AG10803 (cell line): ENCODE data around the gene MAGED1.

Source experiments
- DNase-seq: peaks from one replicate; pipeline ENCODE4 v3.0.0; 2010; ENCODE audit warnings: low read depth
- H3K4me3 ChIP-seq: 2 replicates; pipeline ENCODE4 v1.5.1; 2011; ENCODE audit warnings: mild to moderate bottlenecking, low read length, control low read depth
- TF ChIP-seq, protein P1 (sequence below): conservative IDR thresholded peaks from 2 replicates; pipeline ENCODE4 v1.5.1; 2011; ENCODE audit warnings: mild to moderate bottlenecking, low read length, control low read depth, inconsistent platforms

MAGED1 gene, protein sequence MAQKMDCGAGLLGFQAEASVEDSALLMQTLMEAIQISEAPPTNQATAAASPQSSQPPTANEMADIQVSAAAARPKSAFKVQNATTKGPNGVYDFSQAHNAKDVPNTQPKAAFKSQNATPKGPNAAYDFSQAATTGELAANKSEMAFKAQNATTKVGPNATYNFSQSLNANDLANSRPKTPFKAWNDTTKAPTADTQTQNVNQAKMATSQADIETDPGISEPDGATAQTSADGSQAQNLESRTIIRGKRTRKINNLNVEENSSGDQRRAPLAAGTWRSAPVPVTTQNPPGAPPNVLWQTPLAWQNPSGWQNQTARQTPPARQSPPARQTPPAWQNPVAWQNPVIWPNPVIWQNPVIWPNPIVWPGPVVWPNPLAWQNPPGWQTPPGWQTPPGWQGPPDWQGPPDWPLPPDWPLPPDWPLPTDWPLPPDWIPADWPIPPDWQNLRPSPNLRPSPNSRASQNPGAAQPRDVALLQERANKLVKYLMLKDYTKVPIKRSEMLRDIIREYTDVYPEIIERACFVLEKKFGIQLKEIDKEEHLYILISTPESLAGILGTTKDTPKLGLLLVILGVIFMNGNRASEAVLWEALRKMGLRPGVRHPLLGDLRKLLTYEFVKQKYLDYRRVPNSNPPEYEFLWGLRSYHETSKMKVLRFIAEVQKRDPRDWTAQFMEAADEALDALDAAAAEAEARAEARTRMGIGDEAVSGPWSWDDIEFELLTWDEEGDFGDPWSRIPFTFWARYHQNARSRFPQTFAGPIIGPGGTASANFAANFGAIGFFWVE

GRCh38 chrX:51892921-51893745 is at the start of gene MAGED1:
Gene MAGED1, plus strand, starts transcription at chrX:51893623. Its CDS starts 682 bp downstream, at chrX:51894305.
- H3K4me3 ChIP-seq, result peak within 1 kb of the TSS; percentile 82
- peak; percentile 91 for DNase-seq
- TF ChIP-seq, protein P1, sequence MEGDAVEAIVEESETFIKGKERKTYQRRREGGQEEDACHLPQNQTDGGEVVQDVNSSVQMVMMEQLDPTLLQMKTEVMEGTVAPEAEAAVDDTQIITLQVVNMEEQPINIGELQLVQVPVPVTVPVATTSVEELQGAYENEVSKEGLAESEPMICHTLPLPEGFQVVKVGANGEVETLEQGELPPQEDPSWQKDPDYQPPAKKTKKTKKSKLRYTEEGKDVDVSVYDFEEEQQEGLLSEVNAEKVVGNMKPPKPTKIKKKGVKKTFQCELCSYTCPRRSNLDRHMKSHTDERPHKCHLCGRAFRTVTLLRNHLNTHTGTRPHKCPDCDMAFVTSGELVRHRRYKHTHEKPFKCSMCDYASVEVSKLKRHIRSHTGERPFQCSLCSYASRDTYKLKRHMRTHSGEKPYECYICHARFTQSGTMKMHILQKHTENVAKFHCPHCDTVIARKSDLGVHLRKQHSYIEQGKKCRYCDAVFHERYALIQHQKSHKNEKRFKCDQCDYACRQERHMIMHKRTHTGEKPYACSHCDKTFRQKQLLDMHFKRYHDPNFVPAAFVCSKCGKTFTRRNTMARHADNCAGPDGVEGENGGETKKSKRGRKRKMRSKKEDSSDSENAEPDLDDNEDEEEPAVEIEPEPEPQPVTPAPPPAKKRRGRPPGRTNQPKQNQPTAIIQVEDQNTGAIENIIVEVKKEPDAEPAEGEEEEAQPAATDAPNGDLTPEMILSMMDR, result no peak

DNA sequence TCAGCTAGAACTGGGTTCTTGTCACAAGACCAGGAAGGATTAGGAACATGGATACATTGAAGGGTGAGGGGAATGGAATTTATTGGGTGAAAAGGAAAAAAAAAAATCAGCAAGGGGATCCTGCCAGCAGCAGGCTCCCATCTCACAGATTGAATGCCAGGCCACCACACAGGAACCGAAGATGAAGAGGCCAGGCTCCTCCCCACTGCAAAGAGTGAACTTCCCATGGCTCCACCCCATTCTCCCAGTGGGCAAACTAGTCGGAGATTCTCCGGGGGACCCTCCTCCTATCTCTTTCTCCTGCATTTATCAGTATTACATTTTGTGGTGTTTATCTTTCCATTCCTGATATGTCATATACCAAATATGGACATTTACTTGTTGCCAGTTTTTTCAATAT is 46.0 kb upstream of the MAGED1 start:
- TF ChIP-seq, protein P1, result no peak
- H3K4me3 ChIP-seq, result no peak overlapping the region
- DNase-seq, result no peak

DNA sequence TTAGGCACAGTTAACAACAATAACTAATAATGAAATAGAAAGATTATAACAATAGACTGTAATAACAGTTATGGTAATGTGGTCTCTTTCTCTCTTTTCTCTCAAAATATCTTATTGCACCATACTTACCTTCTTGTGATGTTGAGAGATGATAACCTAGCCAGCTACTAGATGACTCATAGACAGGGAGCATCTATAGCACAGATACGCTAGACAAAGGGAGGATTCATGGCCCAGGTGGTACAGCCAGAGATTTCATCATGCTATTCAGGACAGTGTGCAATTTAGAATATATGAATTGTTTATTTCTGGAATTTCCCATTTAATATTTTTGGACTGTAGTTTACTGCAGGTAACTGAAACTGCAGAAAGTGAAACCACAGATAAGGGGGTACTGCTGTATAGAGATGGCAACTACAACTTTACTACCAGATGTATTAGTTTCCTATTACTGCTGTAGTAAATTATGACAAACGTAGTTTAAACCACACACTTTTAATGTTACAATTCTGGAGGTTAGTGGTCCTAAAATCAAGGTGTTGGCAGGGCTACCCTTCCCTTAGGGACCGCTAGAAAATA is 41.8 kb upstream of the MAGED1 start:
- H3K4me3 ChIP-seq, result no peak overlapping the region
- TF ChIP-seq, protein P1, result no peak
- DNase-seq, result no peak

GRCh38 chrX:51852096-51852495 is 41.3 kb upstream of the MAGED1 start:
- no peak for DNase-seq
- no peak overlapping the region for H3K4me3 ChIP-seq
- TF ChIP-seq, protein P1, result no peak

- H3K4me3 ChIP-seq, result no peak overlapping the region
- TF ChIP-seq, protein P1, result no peak
- no peak for DNase-seq
These were observed 40.8 kb upstream of the MAGED1 start for GRCh38 chrX:51852621-51853020.

GRCh38 chrX:51853251-51853650 is 40.2 kb upstream of the MAGED1 start:
- no peak overlapping the region for H3K4me3 ChIP-seq
- TF ChIP-seq, protein P1, result no peak
- DNase-seq, result no peak
